WTC11 (cell line): ENCODE measurements around the gene ABR. TPM values are rescaled to one million over a fixed set of nuclear protein-coding genes. Genes with fewer than 3 reads are reported as not detected.

Source experiments
- ATAC-seq: fragments of 200-7000 bp; cut with Tn5 transposase; 2 replicates; pipeline ENCODE4 v1.10.0; 2021; ENCODE audit warnings: mild to moderate bottlenecking, moderate library complexity
- CTCF ChIA-PET: fragments of 300-600 bp; sonication (Branson Sonifier 250); formaldehyde crosslinking; loops from one replicate; lab custom pipeline; 2021; ENCODE audit warnings: antibody characterized with exemption; lab: Charles Lee
- POLR2A ChIA-PET: fragments of 350-600 bp; sonication (Branson Sonifier 250); formaldehyde crosslinking; loops from one replicate; lab custom pipeline; 2021; ENCODE audit warnings: antibody characterized with exemption; lab: Charles Lee
- DNase-seq: peaks from one replicate; pipeline ENCODE4 v3.0.0; 2021; ENCODE audit warnings: low spot score
- H3K27ac Mint-ChIP-seq: 2 replicates; pipeline ENCODE4 v1.8.0; 2021; ENCODE audit warnings: mixed read lengths
- H3K27me3 Mint-ChIP-seq: 2 replicates; pipeline ENCODE4 v1.8.0; 2021; ENCODE audit warnings: low read depth, mild to moderate bottlenecking, moderate library complexity, mixed read lengths
- H3K36me3 Mint-ChIP-seq: 2 replicates; pipeline ENCODE4 v1.8.0; 2021; ENCODE audit warnings: mixed read lengths
- H3K4me1 Mint-ChIP-seq: 2 replicates; pipeline ENCODE4 v1.8.0; 2022; ENCODE audit warnings: mixed read lengths
- H3K4me3 Mint-ChIP-seq: 2 replicates; pipeline ENCODE4 v1.8.0; 2021; ENCODE audit warnings: mild to moderate bottlenecking, moderate library complexity, mixed read lengths
- H3K9me3 Mint-ChIP-seq: 2 replicates; pipeline ENCODE4 v1.8.0; 2021; ENCODE audit warnings: mixed read lengths
- ATF6 ChIP-seq: sonication (generic); formaldehyde crosslinking; IDR thresholded peaks from 2 replicates; pipeline ENCODE4 v1.8.1; 2023; ENCODE audit warnings: mild to moderate bottlenecking, missing genetic modification reagents
- CDX4 ChIP-seq: fragments of 250-450 bp; sonication (Bioruptor Pico); IDR thresholded peaks from 2 replicates; pipeline ENCODE4 v1.9.0; 2021; ENCODE audit warnings: moderate library complexity, mild to moderate bottlenecking, inconsistent platforms, borderline replicate concordance
- CTCF ChIP-seq: fragments of 200-600 bp; IDR thresholded peaks from 2 replicates; pipeline ENCODE4 v1.8.0; 2022; ENCODE audit warnings: antibody characterized with exemption
- ERG ChIP-seq: fragments of 250-450 bp; sonication (Bioruptor Pico); IDR thresholded peaks from 2 replicates; pipeline ENCODE4 v1.8.0; 2021; ENCODE audit warnings: mild to moderate bottlenecking
- ESRRA ChIP-seq: sonication (generic); formaldehyde crosslinking; IDR thresholded peaks from 2 replicates; pipeline ENCODE4 v1.8.1; 2022; ENCODE audit warnings: mild to moderate bottlenecking, missing genetic modification reagents, borderline replicate concordance
- ETV6 ChIP-seq: sonication (generic); formaldehyde crosslinking; IDR thresholded peaks from 2 replicates; pipeline ENCODE4 v1.8.1; 2022; ENCODE audit warnings: mild to moderate bottlenecking, missing genetic modification reagents
- FOXJ3 ChIP-seq: sonication (generic); formaldehyde crosslinking; IDR thresholded peaks from 2 replicates; pipeline ENCODE4 v1.9.0; 2021; ENCODE audit warnings: missing genetic modification reagents, mild to moderate bottlenecking, borderline replicate concordance
- GABPB1 ChIP-seq: sonication (generic); formaldehyde crosslinking; IDR thresholded peaks from 2 replicates; pipeline ENCODE4 v1.8.1; 2023; ENCODE audit warnings: mild to moderate bottlenecking, missing genetic modification reagents
- GRHL2 ChIP-seq: fragments of 250-450 bp; sonication (Bioruptor Pico); IDR thresholded peaks from 2 replicates; pipeline ENCODE4 v1.8.0; 2022; ENCODE audit warnings: mild to moderate bottlenecking, moderate library complexity; ENCODE audit not compliant: insufficient replicate concordance, severe bottlenecking
- IRF1 ChIP-seq: sonication (generic); formaldehyde crosslinking; IDR thresholded peaks from 2 replicates; pipeline ENCODE4 v1.8.0; 2023; ENCODE audit warnings: missing genetic modification reagents
- JAZF1 ChIP-seq: fragments of 250-450 bp; sonication (Bioruptor Pico); IDR thresholded peaks from 2 replicates; pipeline ENCODE4 v1.9.0; 2021; ENCODE audit warnings: moderate library complexity, mild to moderate bottlenecking, inconsistent platforms
- MAX ChIP-seq: sonication (generic); formaldehyde crosslinking; IDR thresholded peaks from 2 replicates; pipeline ENCODE4 v1.8.0; 2022; ENCODE audit warnings: mild to moderate bottlenecking, missing genetic modification reagents
- MYBL2 ChIP-seq: sonication (generic); formaldehyde crosslinking; IDR thresholded peaks from 2 replicates; pipeline ENCODE4 v1.8.1; 2023; ENCODE audit warnings: mild to moderate bottlenecking, moderate library complexity, missing genetic modification reagents
- OVOL2 ChIP-seq: fragments of 250-450 bp; sonication (Bioruptor Pico); IDR thresholded peaks from 2 replicates; pipeline ENCODE4 v1.9.0; 2021; ENCODE audit warnings: mild to moderate bottlenecking, borderline replicate concordance
- TEAD1 ChIP-seq: sonication (generic); formaldehyde crosslinking; IDR thresholded peaks from 2 replicates; pipeline ENCODE4 v1.8.0; 2022; ENCODE audit warnings: mild to moderate bottlenecking, missing genetic modification reagents
- ZNF138 ChIP-seq: sonication (generic); formaldehyde crosslinking; conservative IDR thresholded peaks from 2 replicates; pipeline ENCODE4 v1.8.1; 2022; ENCODE audit warnings: mild to moderate bottlenecking, moderate library complexity, missing genetic modification reagents
- ZNF232 ChIP-seq: sonication (generic); formaldehyde crosslinking; IDR thresholded peaks from 2 replicates; pipeline ENCODE4 v1.8.0; 2022; ENCODE audit warnings: mild to moderate bottlenecking, missing genetic modification reagents
- ZNF263 ChIP-seq: sonication (generic); formaldehyde crosslinking; IDR thresholded peaks from 2 replicates; pipeline ENCODE4 v1.8.1; 2022; ENCODE audit warnings: low read depth, mild to moderate bottlenecking, moderate library complexity, missing genetic modification reagents
- total RNA-seq: library from RNA; stranded (reverse); gene quantifications from 3 replicates; pipeline ENCODE4 v1.2.3, GENCODE V29; 2021

Gene ABR
- total RNA-seq, 1 experiment from 2014 or later = 38.0 TPM

- ChIA-PET CTCF (no interaction called here), POLR2A (no interaction called here)
- Mint-ChIP-seq H3K4me3 (no peak overlapping the region), H3K36me3 (peaks cover 4% of the 10 kb centered on the region; the same call in 1 of the 2 replicates), H3K27me3 (no peaks in the 10 kb centered on the region), H3K9me3 (no peaks in the 10 kb centered on the region), H3K27ac (no peak overlapping the region), H3K4me1 (peaks cover 9% of the 10 kb centered on the region)
- DNase-seq = no peak
- no peak for ATAC-seq
- TF ChIP-seq TEAD1 (CRISPR knock-in tag) = no peak
- peak; percentile 86 for TF ChIP-seq ZNF263 (CRISPR knock-in tag)
These were observed 88.6 kb downstream of the ABR start for GRCh38 chr17:1091190-1091534.

- POLR2A ChIA-PET = no interaction called here
These were observed 89.2 kb downstream of the ABR start for GRCh38 chr17:1090465-1091189.

GRCh38 chr17:1089915-1090314 is 89.9 kb downstream of the ABR start:
- Mint-ChIP-seq H3K4me1 (peaks cover 9% of the 10 kb centered on the region), H3K36me3 (peaks cover 4% of the 10 kb centered on the region; the same call in 1 of the 2 replicates), H3K27me3 (no peaks in the 10 kb centered on the region), H3K27ac (peak overlapping the region; percentile 91), H3K4me3 (no peak overlapping the region), H3K9me3 (no peaks in the 10 kb centered on the region)
- TF ChIP-seq GRHL2 (CRISPR knock-in tag) (no peak), OVOL2 (CRISPR knock-in tag) (no peak), JAZF1 (CRISPR knock-in tag) (no peak), FOXJ3 (CRISPR knock-in tag) (no peak), ESRRA (CRISPR knock-in tag) (no peak), CDX4 (CRISPR knock-in tag) (no peak)
- no peak for DNase-seq
- ChIA-PET POLR2A (no interaction called here), CTCF (interaction anchor here (0.6 to 1.1 kb wide), 2 partner anchors 11 to 34 kb away, joined by 4 to 6 read pairs; no protein-coding TSS in a partner anchor)
- ATAC-seq = no peak

More at GRCh38 chr17:1090465-1091189, 89.2 kb downstream of the ABR start:
- Mint-ChIP-seq H3K4me3 (no peak overlapping the region), H3K27me3 (no peaks in the 10 kb centered on the region), H3K36me3 (peaks cover 4% of the 10 kb centered on the region; the same call in 1 of the 2 replicates), H3K27ac (peak overlapping the region; percentile 65; the same call in 1 of the 2 replicates), H3K4me1 (peaks cover 9% of the 10 kb centered on the region), H3K9me3 (no peaks in the 10 kb centered on the region)
- ATAC-seq (no peak), DNase-seq (no peak)
- no peak for TF ChIP-seq IRF1 (CRISPR knock-in tag)
- TF ChIP-seq CTCF = no peak
- CTCF ChIA-PET = interaction anchor here (1.1 kb wide), 1 partner anchor 34 kb away, joined by 6 read pairs; no protein-coding TSS in a partner anchor

GRCh38 chr17:1087381-1088241 is 92.2 kb downstream of the ABR start:
- Mint-ChIP-seq H3K36me3 (no peaks in the 10 kb centered on the region; the same call in 1 of the 2 replicates), H3K4me1 (peaks cover 9% of the 10 kb centered on the region), H3K27me3 (no peaks in the 10 kb centered on the region; the same call in 1 of the 2 replicates), H3K9me3 (no peaks in the 10 kb centered on the region), H3K4me3 (no peak overlapping the region), H3K27ac (no peak overlapping the region)
- TF ChIP-seq ETV6 (no peak), ZNF138 (no peak), GABPB1 (CRISPR knock-in tag) (no peak), ATF6 (CRISPR knock-in tag) (no peak), ZNF232 (CRISPR knock-in tag) (no peak), MYBL2 (no peak), IRF1 (CRISPR knock-in tag) (no peak), MAX (CRISPR knock-in tag) (no peak), ERG (CRISPR knock-in tag) (no peak)
- ChIA-PET CTCF (interaction anchor here (0.6 to 2.3 kb wide), 5 partner anchors 23 to 111 kb away, joined by 3 to 10 read pairs (median 7); no protein-coding TSS in a partner anchor), POLR2A (interaction anchor here (0.6 kb wide), 1 partner anchor 267 kb away, joined by 6 read pairs; no protein-coding TSS in a partner anchor)
- DNase-seq (peak; percentile 76), ATAC-seq (peak; percentile 95)
